Upper lobe of left lung (tissue), 4 donors: ENCODE results near the gene NCOA1.

Experiments used
- CTCF ChIP-seq, 6 experiments: fragments of 450-650 bp in 4 of 6; fragments of 200-600 bp in 2 of 6; sonication (generic) in 2 of 6; IDR thresholded peaks; one replicate each; pipeline ENCODE4 v1.5.1; 2016 to 2019; ENCODE audit warnings: antibody characterized with exemption in 6 of 6
- EP300 ChIP-seq, 4 donors: sonication (generic); formaldehyde crosslinking; IDR thresholded peaks; one replicate each; pipeline ENCODE4 v1.5.1; 2017; ENCODE audit warnings: antibody characterized with exemption in 4 of 4, control low read depth in 2 of 4
- POLR2A ChIP-seq, 4 donors: fragments of 450-650 bp; IDR thresholded peaks; one replicate each; pipeline ENCODE4 v1.5.1; 2016 to 2017; ENCODE audit warnings: antibody characterized with exemption in 4 of 4, mild to moderate bottlenecking in 2 of 4
- POLR2AphosphoS5 ChIP-seq, 2 donors: sonication (generic); formaldehyde crosslinking; IDR thresholded peaks; one replicate each; pipeline ENCODE4 v1.5.1; 2017; ENCODE audit warnings: antibody characterized with exemption in 2 of 2

GRCh38 chr2:24731040-24731439 is 240.0 kb downstream of the NCOA1 start:
- TF ChIP-seq CTCF (IDR thresholded peaks at IDR 0.05) (no peak), EP300 (IDR thresholded peaks at IDR 0.05) (no peak), POLR2A (IDR thresholded peaks at IDR 0.05) (no peak), POLR2AphosphoS5 (IDR thresholded peaks at IDR 0.05) (no peak)
